HCT116 (cell line): ENCODE measurements around the gene RIC8B. TPM values are rescaled to one million over a fixed set of nuclear protein-coding genes. Genes with fewer than 3 reads are reported as not detected.

ENCODE experiments used
- ATAC-seq: fragments of 200-7000 bp; cut with Tn5 transposase; 2 replicates; pipeline ENCODE4 v1.9.1; 2020; ENCODE audit warnings: mild to moderate bottlenecking, moderate library complexity
- BruUV-seq: library from RNA; stranded (reverse); fragments of 400-500 nt; replicated peaks from 2 replicates; lab custom pipeline; 2021; lab: Mats Ljungman, UMichigan
- CTCF ChIA-PET: fragments of 300-600 bp; sonication (Branson Sonifier 250); formaldehyde crosslinking; loops from one replicate; lab custom pipeline; 2021; ENCODE audit warnings: antibody characterized with exemption; lab: Charles Lee
- POLR2A ChIA-PET: fragments of 300-600, 350-600 bp; sonication (Branson Sonifier 250); formaldehyde crosslinking; loops from one replicate; lab custom pipeline; 2021; ENCODE audit warnings: antibody characterized with exemption; lab: Charles Lee
- RAD21 ChIA-PET, 2 experiments: fragments of 300-600 bp; sonication (Branson Sonifier 250); formaldehyde crosslinking; loops; one replicate each; lab custom pipeline; 2023; ENCODE audit warnings: low total read pairs in 2 of 2; ENCODE audit not compliant: uncharacterized antibody in 2 of 2, unreplicated experiment in 2 of 2, low non-redundant PET in 1 of 2; lab: Charles Lee
- DNase-seq: peaks from one replicate; pipeline ENCODE4 v3.0.0-alpha.2; 2010; ENCODE audit warnings: low read depth, low spot score
- H2AFZ ChIP-seq: fragments of 200-600 bp; shearing (Covaris generic), sonication (generic); 2 replicates; pipeline ENCODE4 v1.6.1; 2017; ENCODE audit warnings: low read depth, mixed run types, mixed read lengths, antibody characterized with exemption, low read length; ENCODE audit not compliant: poor library complexity, severe bottlenecking
- H3K27ac ChIP-seq: 2 replicates; pipeline ENCODE4 v1.5.1; 2012; ENCODE audit warnings: low read depth, low read length
- H3K27me3 ChIP-seq: fragments of 200-600 bp; sonication (generic); 2 replicates; pipeline ENCODE4 v1.6.1; 2016; ENCODE audit warnings: mixed run types, low read length, mixed read lengths; ENCODE audit not compliant: insufficient read depth
- H3K36me3 ChIP-seq, 2 experiments: fragments of 200-500 bp in 1 of 2; fragments of 200-600 bp in 1 of 2; sonication (Bioruptor generic) in 1 of 2; sonication (generic) in 1 of 2; 2 replicates each; pipeline versions ENCODE4 v1.5.1 to v1.6.1; 2014 to 2016; ENCODE audit warnings: low read length in 2 of 2, inconsistent platforms in 1 of 2, mixed read lengths in 1 of 2, mixed run types in 1 of 2; ENCODE audit not compliant: insufficient read depth in 2 of 2, control insufficient read depth in 1 of 2
- H3K4me1 ChIP-seq, 2 experiments: fragments of 200-600 bp in 1 of 2; sonication (generic) in 1 of 2; 2 replicates each; pipeline versions ENCODE4 v1.5.1 to v1.6.1; 2012 to 2017; ENCODE audit warnings: low read length in 2 of 2, inconsistent platforms in 1 of 2, mild to moderate bottlenecking in 1 of 2, mixed read lengths in 1 of 2, mixed run types in 1 of 2, moderate library complexity in 1 of 2; ENCODE audit not compliant: insufficient read depth in 2 of 2, control insufficient read depth in 1 of 2
- H3K4me2 ChIP-seq: fragments of 200-600 bp; sonication (generic); 2 replicates; pipeline ENCODE4 v1.6.1; 2017; ENCODE audit warnings: mixed run types, low read length, mixed read lengths
- H3K4me3 ChIP-seq, 2 experiments: fragments of 200-600 bp in 1 of 2; sonication (generic) in 1 of 2; replicated peaks in 1 of 2; 2 replicates each; pipeline ENCODE4 v1.5.1; 2011 to 2016; ENCODE audit warnings: low read length in 2 of 2, control low read depth in 1 of 2, low read depth in 1 of 2, mild to moderate bottlenecking in 1 of 2, mixed read lengths in 1 of 2, mixed run types in 1 of 2
- H3K79me2 ChIP-seq: fragments of 200-600 bp; sonication (generic); 2 replicates; pipeline ENCODE4 v1.6.1; 2017; ENCODE audit warnings: mild to moderate bottlenecking, mixed run types, low read length, moderate library complexity, mixed read lengths; ENCODE audit not compliant: insufficient read depth
- H3K9ac ChIP-seq: fragments of 200-600 bp; sonication (generic); 2 replicates; pipeline ENCODE4 v1.6.1; 2016; ENCODE audit warnings: low read length, mixed read lengths
- H3K9me2 ChIP-seq: fragments of 200-600 bp; sonication (generic), shearing (Covaris generic); 2 replicates; pipeline ENCODE4 v1.6.1; 2017; ENCODE audit warnings: mixed run types, mild to moderate bottlenecking, moderate library complexity; ENCODE audit not compliant: insufficient read depth
- H3K9me3 ChIP-seq, 2 experiments: fragments of 200-500 bp in 1 of 2; fragments of 200-600 bp in 1 of 2; sonication (Bioruptor generic) in 1 of 2; sonication (generic) in 1 of 2; 2 replicates each; pipeline ENCODE4 v1.6.1; 2014 to 2017; ENCODE audit warnings: low read length in 2 of 2, mixed read lengths in 2 of 2, inconsistent platforms in 1 of 2, low read depth in 1 of 2, mild to moderate bottlenecking in 1 of 2, mixed run types in 1 of 2, moderate library complexity in 1 of 2; ENCODE audit not compliant: control insufficient read depth in 1 of 2, insufficient read depth in 1 of 2
- H4K20me1 ChIP-seq: fragments of 200-600 bp; sonication (generic), shearing (Covaris generic); 2 replicates; pipeline ENCODE4 v1.6.1; 2017; ENCODE audit warnings: mixed run types, mild to moderate bottlenecking, moderate library complexity; ENCODE audit not compliant: insufficient read depth
- ATF3 ChIP-seq: IDR thresholded peaks from 2 replicates; pipeline ENCODE4 v1.6.1; 2012
- CBX3 ChIP-seq: IDR thresholded peaks from 2 replicates; pipeline ENCODE4 v1.6.1; 2012; ENCODE audit warnings: low read depth
- CTCF ChIP-seq, 3 experiments: fragments of 200-600 bp in 1 of 3; sonication (generic) in 1 of 3; IDR thresholded peaks in 2 of 3; conservative IDR thresholded peaks in 1 of 3; 2 replicates each; pipeline ENCODE4 v1.5.1; 2012 to 2017; ENCODE audit warnings: low read depth in 2 of 3, low read length in 2 of 3, antibody characterized with exemption in 1 of 3, borderline replicate concordance in 1 of 3, control low read depth in 1 of 3, mild to moderate bottlenecking in 1 of 3, mixed read lengths in 1 of 3, mixed run types in 1 of 3, moderate library complexity in 1 of 3; ENCODE audit not compliant: insufficient read depth in 1 of 3
- EZH2 ChIP-seq: fragments of 200-600 bp; sonication (generic); IDR thresholded peaks from 2 replicates; pipeline ENCODE4 v1.6.1; 2017; ENCODE audit warnings: antibody characterized with exemption, mixed run types
- EZH2phosphoT487 ChIP-seq: fragments of 200-600 bp; IDR thresholded peaks from 2 replicates; pipeline ENCODE4 v1.6.1; 2018; ENCODE audit warnings: antibody characterized with exemption, borderline replicate concordance
- FOSL1 ChIP-seq: IDR thresholded peaks from 2 replicates; pipeline ENCODE4 v1.6.1; 2012; ENCODE audit warnings: low read depth
- JUND ChIP-seq: IDR thresholded peaks from 2 replicates; pipeline ENCODE4 v1.6.1; 2012
- MAX ChIP-seq: IDR thresholded peaks from 2 replicates; pipeline ENCODE4 v1.6.1; 2012
- POLR2AphosphoS5 ChIP-seq: IDR thresholded peaks from 2 replicates; pipeline ENCODE4 v1.6.1; 2011; ENCODE audit warnings: mild to moderate bottlenecking, low read depth, low read length, moderate library complexity
- RAD21 ChIP-seq: IDR thresholded peaks from 2 replicates; pipeline ENCODE4 v1.6.1; 2012; ENCODE audit warnings: low read depth, mild to moderate bottlenecking
- REST ChIP-seq: IDR thresholded peaks from 2 replicates; pipeline ENCODE4 v1.6.1; 2012; ENCODE audit warnings: low read depth
- SP1 ChIP-seq: IDR thresholded peaks from 2 replicates; pipeline ENCODE4 v1.6.1; 2012; ENCODE audit warnings: low read depth
- SRF ChIP-seq: IDR thresholded peaks from 2 replicates; pipeline ENCODE4 v1.6.1; 2012; ENCODE audit warnings: low read depth
- YY1 ChIP-seq: IDR thresholded peaks from 2 replicates; pipeline ENCODE4 v1.6.1; 2011; ENCODE audit warnings: low read length, low read depth, moderate library complexity, mild to moderate bottlenecking; ENCODE audit not compliant: insufficient replicate concordance; ENCODE audit errors: extremely low read depth
- ZBTB33 ChIP-seq: IDR thresholded peaks from 2 replicates; pipeline ENCODE4 v1.6.1; 2011; ENCODE audit warnings: mild to moderate bottlenecking, low read length, moderate library complexity; ENCODE audit not compliant: insufficient replicate concordance; ENCODE audit errors: extremely low read depth
- ZNF274 ChIP-seq: fragments of 200-500 bp; sonication (Bioruptor generic); IDR thresholded peaks from 2 replicates; pipeline ENCODE4 v1.6.1; 2014; ENCODE audit warnings: mild to moderate bottlenecking, low read depth, low read length, inconsistent platforms
- intact Hi-C: fragments of 100-400 bp; cut with micrococcal nuclease; formaldehyde crosslinking; loops from 2 replicates; pipeline ENCODE4 v1.10.0; 2022
- total RNA-seq: library from RNA; stranded (reverse); gene quantifications from one replicate; pipeline ENCODE4 v1.2.1, GENCODE V29; 2021; ENCODE audit not compliant: unreplicated experiment

RIC8B gene
- total RNA-seq, 1 experiment from 2014 or later, result 16.7 TPM

- Histone ChIP-seq H3K9ac (no peak overlapping the region), H3K4me1 (peaks cover 0 to 3% of the 10 kb centered on the region in 2 experiments; a peak in 1 of 4 replicates), H4K20me1 (no peaks in the 10 kb centered on the region), H3K4me3 (no peak overlapping the region), H3K27ac (no peak overlapping the region), H2AFZ (no peak overlapping the region), H3K36me3 (no peaks in the 10 kb centered on the region), H3K79me2 (no peaks in the 10 kb centered on the region), H3K4me2 (no peak overlapping the region), H3K27me3 (no peaks in the 10 kb centered on the region), H3K9me2 (no peaks in the 10 kb centered on the region), H3K9me3 (no peaks in the 10 kb centered on the region)
- no peak for ATAC-seq
- no peak for DNase-seq
- ChIA-PET RAD21 (no interaction called here), POLR2A (no interaction called here), CTCF (no interaction called here)
- no peak for TF ChIP-seq JUND
- no peak for TF ChIP-seq POLR2AphosphoS5
- TF ChIP-seq RAD21, result no peak
- no peak for TF ChIP-seq SP1
- no peak for TF ChIP-seq ZNF274
- TF ChIP-seq YY1, result no peak
- no peak for TF ChIP-seq FOSL1
- no peak for TF ChIP-seq MAX
- TF ChIP-seq REST, result no peak
- no peak for TF ChIP-seq SRF
- TF ChIP-seq EZH2phosphoT487, result no peak
- TF ChIP-seq EZH2, result no peak
- TF ChIP-seq ATF3, result no peak
- no peak for TF ChIP-seq CTCF (IDR thresholded peaks at IDR 0.05 in 2 of 3, conservative IDR thresholded peaks at IDR 0.05 in 1 of 3; ENCODE audit: borderline replicate concordance in 1 of 3, insufficient read depth in 1 of 3, low read depth in 2 of 3, low read length in 2 of 3)
- TF ChIP-seq ZBTB33, result no peak
- no peak for TF ChIP-seq CBX3
- BruUV-seq, result no TSS peak
- intact Hi-C loops, result no loop called here
These were observed 93.2 kb downstream of the RIC8B start for GRCh38 chr12:106867651-106868050.
